NCI-H82 (cell line): ENCODE data around the gene TIMM50.

Experiments
- DNase-seq: peaks from one replicate; lab custom pipeline; 2025; lab: John Stamatoyannopoulos, UW

The TIMM50 gene

DNA sequence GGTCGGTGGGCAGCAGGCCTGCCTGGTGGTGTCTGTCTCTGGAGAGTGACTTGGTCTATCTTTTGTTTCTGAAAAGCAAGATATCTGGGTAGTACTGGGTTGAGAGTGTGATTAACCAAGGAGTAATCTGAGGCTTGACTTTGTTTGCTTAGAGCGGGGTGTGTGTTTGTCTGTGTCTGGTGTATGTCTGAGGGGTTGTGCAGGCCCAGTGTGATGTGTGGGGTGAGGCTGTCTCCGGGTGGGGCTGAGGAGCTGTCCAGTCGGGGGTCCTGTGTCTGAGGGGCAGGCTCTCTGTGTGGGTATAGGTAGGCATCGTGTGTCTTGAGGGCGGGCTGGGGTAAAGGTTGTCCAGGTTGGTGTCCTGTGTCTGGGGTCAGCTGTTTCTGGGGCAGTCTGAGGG lies 11.1 kb upstream of the TIMM50 start:
- no peak for DNase-seq

DNA sequence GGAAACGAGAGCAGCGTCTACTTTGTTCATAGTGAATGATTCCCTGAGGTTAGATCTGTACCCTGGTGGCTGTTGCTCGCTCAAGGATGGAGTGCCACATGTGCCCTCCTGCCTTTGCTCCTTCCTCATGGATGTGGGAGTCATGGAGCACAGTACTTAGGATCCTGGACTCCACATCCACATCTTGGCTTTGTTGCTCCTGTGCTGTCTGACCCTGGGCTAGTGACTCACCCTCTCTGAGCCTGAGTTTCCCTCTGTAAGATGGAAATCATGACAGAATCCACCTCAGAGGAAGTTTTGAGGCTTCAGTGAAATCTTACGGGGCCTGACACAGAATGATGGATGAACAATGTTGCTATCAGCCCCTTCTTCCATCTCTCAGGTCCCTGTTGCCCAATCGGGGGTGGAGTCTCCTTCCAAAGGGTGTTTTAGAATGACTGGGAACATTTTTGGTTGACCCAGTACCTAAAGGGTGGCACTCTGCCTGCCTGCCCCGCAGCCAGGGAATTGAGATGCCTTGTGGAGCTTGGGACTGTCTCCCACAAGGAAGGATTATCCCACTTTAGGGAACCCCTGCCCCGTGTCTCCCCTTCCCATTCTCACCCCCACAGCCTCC lies 9.8 kb upstream of the TIMM50 start:
- no peak for DNase-seq

DNA sequence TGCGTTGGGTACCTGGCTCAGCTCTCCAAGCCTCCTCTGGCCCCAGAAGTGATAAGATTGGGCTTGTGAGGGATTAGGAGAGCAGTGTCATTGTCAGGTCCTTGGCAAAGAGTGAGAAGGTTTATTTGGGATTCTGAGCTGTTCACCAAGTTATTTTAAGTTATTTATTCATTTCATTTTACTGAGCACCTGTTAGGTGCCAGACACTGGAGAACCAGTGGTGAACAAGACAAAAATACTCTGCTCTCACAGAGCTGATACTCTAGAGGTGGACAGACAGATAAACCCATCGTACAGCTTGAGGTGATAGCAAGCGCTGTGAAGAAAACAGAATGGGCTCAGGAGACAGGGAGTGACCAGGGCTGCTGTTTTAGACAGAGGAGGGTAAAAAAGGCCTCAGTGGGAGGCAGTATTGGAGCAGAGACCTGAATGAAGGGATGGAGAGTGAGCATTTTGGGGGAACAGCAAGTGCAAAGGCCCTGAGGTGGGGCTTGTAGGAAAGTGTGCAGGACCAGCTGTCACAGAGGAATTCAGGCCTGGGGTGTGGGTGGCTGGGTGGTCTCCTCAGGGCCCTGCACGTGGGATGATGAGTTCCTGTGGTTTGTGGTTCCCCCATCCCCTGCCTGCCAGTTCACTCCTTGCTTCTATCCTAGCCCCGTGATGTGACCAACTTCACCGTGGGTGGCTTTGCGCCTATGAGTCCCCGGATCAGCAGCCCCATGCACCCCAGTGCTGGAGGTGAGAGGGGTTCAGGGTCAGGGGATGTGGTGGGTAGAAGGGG lies 8.7 kb upstream of the TIMM50 start:
- no peak for DNase-seq

DNA sequence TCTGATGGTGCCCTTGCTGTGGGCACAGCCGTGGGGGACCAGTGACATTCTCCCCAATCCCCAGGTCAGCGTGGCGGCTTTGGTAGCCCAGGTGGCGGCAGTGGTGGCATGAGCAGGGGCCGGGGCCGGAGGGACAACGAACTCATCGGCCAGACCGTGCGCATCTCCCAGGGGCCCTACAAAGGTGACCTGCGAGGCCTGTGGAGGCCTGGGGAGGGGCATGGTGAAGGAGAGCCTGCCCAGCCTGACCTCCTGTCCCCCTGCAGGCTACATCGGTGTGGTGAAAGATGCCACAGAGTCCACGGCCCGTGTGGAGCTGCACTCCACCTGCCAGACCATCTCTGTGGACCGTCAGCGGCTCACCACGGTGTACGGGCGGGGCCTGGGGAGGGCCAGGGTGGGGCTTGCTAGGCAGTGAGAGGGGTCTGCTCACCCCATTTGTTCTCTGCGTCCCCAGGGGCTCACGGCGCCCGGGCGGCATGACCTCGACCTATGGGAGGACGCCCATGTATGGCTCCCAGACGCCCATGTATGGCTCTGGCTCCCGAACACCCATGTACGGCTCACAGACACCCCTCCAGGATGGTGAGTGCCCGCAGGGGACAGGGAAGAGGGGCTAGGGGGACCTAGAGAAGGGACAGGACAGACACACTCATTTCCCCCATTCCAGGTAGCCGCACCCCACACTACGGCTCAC lies 7.7 kb upstream of the TIMM50 start:
- DNase-seq, result no peak

DNA sequence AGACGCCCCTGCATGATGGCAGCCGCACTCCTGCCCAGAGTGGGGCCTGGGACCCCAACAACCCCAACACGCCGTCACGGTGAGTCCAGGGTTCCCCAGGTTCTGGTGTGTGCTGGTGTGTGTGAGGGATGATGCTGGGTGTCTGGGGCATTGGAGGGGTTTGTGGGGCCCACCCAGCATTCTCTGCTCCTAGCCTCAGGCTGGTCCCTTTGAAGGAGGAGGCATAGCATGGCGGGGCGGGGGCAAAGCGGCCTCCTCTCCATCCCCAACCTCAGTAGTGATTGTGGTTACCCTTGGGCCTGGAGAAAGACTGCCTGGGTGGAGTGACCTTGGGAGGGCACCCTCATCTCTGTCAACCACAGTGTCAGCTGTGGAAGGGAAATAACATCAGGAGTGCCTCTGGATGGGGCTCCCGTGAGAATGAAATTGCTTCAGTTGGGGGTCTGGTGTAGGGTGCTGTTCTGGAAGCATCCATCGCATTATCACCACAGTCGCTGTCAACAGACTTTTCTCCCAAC lies 7.1 kb upstream of the TIMM50 start:
- no peak for DNase-seq

DNA sequence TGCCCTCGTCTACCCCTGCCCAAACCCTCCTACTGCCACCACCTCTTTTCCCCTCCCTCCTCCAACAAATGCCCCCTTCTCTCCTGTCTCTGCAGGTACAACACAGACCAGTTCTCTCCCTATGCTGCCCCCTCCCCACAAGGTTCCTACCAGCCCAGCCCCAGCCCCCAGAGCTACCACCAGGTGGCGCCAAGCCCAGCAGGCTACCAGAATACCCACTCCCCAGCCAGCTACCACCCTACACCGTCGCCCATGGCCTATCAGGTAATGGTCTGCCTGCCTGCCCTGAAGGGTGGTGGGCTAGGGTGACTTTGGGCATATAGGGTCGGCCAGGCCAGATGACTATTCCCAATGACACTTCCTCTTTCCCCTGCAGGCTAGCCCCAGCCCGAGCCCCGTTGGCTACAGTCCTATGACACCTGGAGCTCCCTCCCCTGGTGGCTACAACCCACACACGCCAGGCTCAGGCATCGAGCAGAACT lies 6.5 kb upstream of the TIMM50 start:
- peak; percentile 86 for DNase-seq

DNA sequence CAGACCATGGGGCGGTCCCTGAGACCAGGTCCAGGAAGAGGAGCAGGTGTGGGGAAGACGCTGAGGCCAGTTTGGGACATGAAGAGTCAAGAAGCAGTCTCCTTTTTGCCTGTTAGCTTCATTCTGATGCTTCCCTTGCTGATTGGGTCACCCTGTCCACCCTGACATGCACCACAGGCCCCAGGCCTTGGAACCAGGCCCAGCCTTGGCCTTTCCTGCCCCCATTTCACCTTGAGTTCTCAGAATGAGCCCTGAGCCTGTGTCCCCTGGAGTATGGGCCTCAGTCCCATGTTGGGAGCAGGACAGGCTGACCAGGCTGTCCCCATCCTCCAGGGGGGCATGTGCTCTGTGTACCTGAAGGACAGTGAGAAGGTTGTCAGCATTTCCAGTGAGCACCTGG lies 4.9 kb upstream of the TIMM50 start:
- DNase-seq, result no peak

DNA sequence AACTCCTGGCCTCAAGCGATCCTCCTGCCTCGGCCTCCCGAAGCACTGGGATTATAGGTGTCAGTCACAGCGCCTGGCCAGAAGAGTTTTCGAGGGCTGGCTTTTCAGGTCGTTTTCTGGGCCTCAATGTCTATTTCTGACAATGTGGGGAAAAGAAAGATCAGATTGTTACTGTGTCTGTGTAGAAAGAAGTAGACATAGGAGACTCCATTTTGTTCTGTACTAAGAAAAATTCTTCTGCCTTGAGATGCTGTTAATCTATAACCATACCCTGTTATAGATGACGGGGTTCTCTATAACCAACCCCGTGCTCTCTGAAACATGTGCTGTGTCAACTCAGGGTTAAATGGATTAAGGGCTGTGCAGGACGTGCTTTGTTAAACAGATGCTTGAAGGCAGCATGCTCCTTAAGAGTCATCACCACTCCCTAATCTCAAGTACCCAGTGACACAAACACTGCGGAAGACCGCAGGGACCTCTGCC lies 1.3 kb upstream of the TIMM50 start:
- peak; percentile 89 for DNase-seq

DNA sequence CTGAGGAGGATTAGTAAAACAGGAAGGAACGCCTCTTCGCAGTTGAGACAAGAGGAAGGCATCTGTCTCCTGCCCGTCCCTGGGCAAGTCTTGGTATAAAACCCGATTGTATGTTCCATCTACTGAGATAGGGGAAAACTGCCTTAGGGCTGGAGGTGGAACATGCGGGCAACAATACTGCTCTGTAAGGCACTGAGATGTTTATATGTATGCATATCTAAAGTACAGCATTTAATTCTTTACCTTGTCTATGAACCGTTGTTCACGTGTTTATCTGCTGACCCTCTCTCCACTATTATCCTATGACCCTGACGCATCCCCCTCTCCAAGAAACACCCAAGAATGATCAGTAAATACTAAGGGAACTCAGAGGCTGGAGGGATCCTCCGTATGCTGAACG lies 722 bp upstream of the TIMM50 start:
- DNase-seq, result peak; percentile 83

DNA sequence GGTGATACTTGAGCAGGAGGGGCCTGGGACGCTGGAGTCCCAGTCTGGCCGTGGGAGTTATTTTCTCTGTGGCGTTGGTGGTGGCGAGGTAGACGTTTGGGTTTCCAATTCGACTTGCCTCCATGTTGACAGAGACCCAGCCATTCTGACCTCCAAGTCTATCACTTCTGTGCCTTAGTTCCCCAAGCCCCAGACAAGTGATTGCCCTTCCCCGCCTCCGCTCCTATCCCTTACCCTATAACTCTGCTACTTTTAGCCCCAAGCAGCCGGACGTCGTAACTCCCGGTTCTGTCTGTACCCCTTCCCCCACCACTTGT lies 549 bp downstream of the TIMM50 start:
- peak; percentile 51 for DNase-seq

DNA sequence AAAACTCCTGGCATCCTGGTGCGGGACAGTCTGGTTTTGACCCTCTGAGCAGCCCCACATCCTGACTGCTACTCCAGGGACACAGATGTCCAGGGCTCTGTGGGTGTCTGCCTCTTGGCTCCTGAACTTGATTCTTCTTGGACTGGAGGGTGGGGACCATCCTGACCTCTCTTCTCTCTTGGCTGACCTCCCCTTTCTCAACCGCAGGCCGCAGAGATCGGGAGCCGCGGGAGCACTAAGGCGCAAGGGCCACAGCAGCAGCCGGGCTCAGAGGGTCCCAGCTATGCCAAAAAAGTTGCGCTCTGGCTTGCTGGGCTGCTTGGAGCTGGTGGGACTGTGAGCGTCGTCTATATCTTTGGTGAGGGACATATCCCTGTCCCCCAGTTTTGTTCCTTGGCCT lies 1.0 kb downstream of the TIMM50 start:
- DNase-seq, result no peak

DNA sequence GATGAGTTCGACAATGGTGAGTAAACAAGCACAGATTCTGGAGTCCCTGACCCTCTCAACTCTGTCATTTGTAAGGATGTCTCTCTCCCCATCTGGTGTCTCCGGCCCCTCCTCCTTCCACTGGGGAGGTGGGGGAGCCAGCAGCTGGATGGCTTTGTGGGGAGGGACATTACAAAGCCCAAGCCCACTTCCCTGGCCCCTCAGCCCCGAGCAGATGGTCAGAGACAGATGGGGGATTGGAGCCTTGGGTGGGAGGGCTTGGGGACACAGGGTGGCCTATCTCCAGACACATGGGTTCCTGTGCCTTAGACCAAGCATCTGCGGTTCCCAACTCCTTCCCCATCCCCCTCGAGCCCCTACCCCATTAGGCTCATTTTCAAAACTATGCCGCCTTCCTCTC lies 2.5 kb downstream of the TIMM50 start:
- DNase-seq, result peak; percentile 100

DNA sequence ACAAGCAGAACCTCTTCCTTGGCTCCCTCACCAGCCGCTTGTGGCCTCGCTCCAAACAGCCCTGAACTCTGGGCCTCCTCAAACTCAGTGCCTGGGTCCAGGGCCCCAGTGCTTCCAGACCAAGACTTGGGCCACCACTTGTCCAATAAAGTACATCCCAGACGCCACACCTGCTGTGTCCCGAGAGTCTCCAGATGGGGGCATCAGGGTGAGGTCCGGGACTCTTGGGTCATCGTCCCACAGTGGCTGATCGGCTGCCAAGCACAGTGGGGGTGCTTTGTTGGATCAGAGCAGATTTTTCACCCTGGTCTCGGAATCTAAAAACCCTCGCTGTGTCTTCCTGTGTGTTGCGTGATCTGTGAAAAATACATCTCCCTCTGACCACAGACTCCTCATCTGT lies 9.1 kb downstream of the TIMM50 start:
- no peak for DNase-seq

DNA sequence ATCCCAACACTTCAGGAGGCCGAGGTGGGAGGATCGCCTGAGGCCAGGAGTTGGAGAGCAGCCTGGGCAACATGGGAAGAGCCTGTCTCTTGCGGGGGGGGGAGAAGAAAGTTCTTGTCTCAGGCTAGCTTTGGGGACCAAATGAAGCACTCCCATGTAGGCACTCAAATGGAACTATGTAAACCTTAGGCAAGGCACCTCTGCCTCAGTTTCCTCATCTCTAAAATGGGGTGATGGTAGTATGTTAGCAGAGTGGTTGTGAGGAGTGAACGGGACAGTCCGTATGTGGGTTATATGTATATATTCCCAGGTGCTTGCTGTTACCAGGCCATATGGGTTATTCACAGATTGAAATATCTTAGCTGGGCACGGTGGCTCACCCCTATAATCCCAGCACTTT lies 11.6 kb downstream of the TIMM50 start:
- DNase-seq, result no peak

DNA sequence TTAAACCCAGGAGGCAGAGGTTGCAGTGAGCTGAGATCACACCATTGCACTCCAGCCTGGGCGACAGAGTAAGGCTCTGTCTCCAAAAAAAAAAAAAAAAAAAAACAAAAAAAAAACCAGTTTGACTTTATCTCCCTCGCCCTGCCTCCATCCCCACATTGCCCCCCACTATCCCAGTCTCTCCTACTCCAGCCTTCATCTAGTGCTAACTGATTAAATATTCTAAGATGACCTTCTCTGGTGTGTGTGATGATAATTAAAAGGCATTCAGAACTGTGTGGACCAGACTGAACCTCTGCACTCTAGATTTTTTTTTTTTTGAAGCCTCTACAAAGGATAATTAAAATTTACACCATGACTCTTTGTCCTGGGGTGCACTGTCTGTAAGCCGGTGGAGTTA lies 12.2 kb downstream of the TIMM50 start:
- DNase-seq, result no peak

DNA sequence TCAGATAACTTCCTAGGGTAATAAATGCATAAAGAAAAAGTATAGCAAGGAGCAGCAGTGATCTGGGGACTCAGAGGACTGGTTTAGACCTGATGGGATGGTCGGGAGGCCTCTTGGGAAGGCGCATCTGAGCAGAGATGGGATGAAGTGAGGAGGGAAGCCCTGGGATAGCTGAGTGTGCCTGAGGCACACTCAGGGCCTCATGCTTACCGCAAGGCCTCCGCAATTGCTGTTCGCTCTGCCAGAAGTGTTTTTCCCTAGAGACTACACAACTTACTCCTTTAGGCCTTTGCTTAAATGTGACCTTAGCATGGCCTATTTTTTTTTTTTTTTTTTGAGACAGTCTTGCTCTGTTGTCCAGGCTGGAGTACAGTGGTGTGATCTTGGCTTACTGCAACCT lies 14.0 kb downstream of the TIMM50 start:
- peak; percentile 44 for DNase-seq

DNA sequence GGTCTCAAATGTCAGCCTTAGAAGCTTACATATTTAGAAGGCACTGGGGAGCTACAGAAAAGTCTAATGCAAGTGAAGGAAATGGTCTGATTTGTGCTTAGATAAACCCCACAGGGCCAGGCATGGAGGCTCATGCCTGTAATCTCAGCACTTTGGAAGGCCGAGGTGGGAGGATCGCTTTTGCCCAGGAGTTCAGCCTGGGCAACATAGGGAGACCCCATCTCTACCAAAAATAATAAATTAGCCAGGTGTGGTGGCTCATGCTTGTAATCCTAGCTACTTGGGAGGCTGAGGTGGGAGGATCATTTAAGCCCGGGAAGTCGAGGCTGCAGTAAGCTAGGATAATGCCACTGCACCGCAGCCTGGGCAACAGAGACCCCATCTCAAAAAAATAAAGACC lies 15.4 kb downstream of the TIMM50 start:
- DNase-seq, result no peak

DNA sequence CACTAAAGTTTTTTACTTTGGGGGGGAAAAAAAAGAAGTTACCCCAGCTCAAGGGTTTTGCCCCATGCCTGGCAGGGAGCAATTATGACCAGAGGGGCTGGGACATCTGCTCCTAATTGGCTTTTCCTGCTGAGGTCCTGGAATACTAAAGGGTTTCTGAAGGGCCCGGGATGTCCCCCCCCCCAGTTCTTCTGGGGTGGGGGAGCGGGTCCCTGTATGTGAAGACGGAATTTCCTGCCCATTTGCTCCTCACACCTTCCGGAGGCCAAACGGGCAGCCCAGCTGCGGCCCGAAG lies 17.0 kb downstream of the TIMM50 start:
- DNase-seq, result peak; percentile 95

DNA sequence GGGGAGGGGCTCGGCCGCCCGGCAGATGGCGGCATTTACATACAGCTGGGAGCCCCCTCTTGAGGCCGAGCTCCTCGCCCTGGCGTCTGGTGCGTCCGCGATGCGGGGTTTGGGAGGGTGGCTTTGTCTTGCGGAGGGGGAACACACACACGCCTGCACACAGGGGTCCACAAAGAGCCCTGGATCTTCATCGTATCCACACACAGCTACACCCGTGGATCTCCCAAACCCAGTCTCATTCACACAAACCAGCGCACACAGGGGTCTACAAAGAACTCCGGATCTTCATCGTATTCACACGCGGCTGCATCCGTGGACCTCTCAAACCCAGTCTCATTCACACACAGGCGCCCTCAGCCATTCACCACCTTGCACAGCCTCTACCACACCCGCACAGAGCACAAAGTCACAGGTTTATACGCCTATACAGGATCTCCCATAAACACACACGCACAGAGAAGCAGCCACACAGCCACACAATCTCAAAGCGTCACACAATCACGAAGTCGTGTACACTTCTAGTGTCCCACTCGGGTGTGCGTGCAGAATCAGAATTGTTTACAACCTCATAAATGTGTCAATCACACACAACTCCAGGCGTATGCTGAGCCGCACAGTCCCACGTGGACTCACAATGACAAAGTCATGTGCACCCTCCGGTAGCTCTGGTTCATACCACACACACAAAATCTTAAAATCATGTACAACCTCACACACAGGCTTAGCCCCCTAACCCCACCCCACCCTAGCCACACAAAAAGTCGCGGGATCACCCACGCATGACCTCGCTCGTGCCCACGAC lies 17.6 kb downstream of the TIMM50 start:
- peak; percentile 88 for DNase-seq

DNA sequence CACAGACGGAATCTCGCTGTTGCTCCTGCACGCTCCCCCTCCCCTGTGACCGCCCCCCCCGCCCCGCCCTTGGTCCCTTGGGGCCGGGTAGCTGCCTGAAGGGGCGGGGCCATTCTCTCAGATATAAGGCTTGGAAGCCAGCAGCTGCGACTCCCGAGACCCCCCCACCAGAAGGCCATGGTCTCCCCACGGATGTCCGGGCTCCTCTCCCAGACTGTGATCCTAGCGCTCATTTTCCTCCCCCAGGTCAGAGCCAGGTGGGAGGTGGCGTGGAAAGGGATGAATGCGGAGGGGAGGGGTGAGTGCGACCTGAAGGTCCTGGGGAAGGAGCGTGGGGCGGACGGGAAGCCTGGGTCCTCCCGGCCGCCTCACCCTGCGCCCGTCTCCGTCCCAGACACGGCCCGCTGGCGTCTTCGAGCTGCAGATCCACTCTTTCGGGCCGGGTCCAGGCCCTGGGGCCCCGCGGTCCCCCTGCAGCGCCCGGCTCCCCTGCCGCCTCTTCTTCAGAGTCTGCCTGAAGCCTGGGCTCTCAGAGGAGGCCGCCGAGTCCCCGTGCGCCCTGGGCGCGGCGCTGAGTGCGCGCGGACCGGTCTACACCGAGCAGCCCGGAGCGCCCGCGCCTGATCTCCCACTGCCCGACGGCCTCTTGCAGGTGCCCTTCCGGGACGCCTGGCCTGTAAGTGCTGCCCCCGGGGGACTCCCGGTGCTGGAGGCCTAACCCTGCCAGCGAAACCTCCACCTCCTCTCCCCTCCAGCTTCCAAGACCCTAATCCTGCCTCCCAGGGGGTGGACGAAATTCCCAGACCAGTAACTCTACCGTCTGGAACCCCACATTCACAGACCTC lies 18.4 kb downstream of the TIMM50 start, which contains the start of gene DLL3:
TSS of gene DLL3 (plus strand) at position 150 of the 845 bp plus-strand sequence. CDS start at position 178, 28 bp downstream.
- DNase-seq, result peak; percentile 90

DNA sequence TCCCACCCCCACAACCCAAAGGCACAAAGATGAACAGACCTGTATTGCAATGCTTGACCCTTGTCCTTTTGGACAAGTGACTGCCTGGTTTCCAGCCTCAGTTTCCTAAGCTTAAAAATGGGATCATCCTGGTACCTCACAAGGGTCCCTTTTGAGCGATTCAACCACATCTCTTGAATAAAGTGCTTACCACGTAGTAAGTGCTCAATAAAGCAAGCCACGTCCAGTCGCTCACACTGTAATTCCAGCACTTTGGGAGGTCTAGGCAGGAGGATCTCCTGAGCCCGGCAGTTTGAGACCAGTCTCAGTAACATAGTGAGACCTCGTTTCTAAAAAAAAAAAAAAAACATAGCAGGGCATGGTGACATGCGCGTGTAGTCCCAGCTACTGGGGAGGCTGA lies 19.3 kb downstream of the TIMM50 start:
- DNase-seq, result no peak
